Activated naive CD8-positive, alpha-beta T cell treated with anti-CD3 and anti-CD28 coated beads, Interleukin-2, amount 50 U/mL, for 16 hours (primary cell): Measurements from ENCODE around the gene SRP9.

ENCODE experiments used
- DNase-seq: peaks from one replicate; pipeline ENCODE4 v3.0.0-alpha.2; 2020; ENCODE audit warnings: low read depth, low spot score

The SRP9 gene

DNA sequence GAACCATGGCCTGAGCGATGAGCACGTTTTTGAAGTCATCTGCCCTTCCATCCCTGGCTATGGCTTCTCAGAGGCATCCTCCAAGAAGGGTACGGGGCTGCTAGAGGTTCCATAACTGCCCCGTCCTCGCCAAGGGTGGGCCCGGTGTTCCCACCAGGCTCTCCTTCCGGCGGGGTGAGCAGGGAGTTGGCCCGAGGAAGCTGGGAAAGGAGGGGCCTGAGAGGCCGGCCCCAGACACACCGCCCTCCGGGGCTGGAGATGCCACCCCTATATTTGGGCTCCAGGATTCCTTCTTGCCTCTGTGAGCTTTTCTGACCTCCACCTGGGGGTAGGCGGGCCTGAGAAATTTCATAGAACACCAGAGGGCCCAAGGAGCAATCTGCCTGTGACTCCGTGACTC lies 61.2 kb downstream of the SRP9 start:
- DNase-seq = no peak
